AG09319 (cell line): ENCODE measurements around the gene IL1A.

Experiments
- DNase-seq: peaks from one replicate; pipeline ENCODE4 v3.0.0-alpha.2; 2010; ENCODE audit warnings: low read depth; ENCODE audit errors: extremely low read depth
- CTCF ChIP-seq: IDR thresholded peaks from 2 replicates; pipeline ENCODE4 v1.5.1; 2011; ENCODE audit warnings: low read depth, mild to moderate bottlenecking, inconsistent platforms, low read length, moderate library complexity

The IL1A gene

GRCh38 chr2:112791019-112791418 is 6.7 kb upstream of the IL1A start:
- DNase-seq = no peak
- no peak for TF ChIP-seq CTCF

GRCh38 chr2:112790305-112790704 is 6.0 kb upstream of the IL1A start:
- no peak for DNase-seq
- TF ChIP-seq CTCF = no peak

GRCh38 chr2:112789186-112789585 is 4.9 kb upstream of the IL1A start:
- no peak for TF ChIP-seq CTCF
- no peak for DNase-seq

GRCh38 chr2:112788653-112789052 is 4.4 kb upstream of the IL1A start:
- no peak for TF ChIP-seq CTCF
- DNase-seq = no peak

GRCh38 chr2:112787729-112788393 is 3.6 kb upstream of the IL1A start:
- no peak for TF ChIP-seq CTCF
- no peak for DNase-seq

GRCh38 chr2:112787294-112787693 is 3.0 kb upstream of the IL1A start:
- DNase-seq = no peak
- no peak for TF ChIP-seq CTCF

- TF ChIP-seq CTCF = no peak
- no peak for DNase-seq
Measured at GRCh38 chr2:112783187-112783714, 1.0 kb downstream of the IL1A start.
